Bone marrow (tissue), 2 donors: ENCODE results near the gene EFEMP2.
A peak's percentile ranks its signal among the peaks of the same experiment; 100 is the strongest.

ENCODE experiments used
- DNase-seq, 2 donors: peaks; one replicate each; lab custom pipeline; 2025; lab: John Stamatoyannopoulos, UW

The EFEMP2 gene

GRCh38 chr11:65866509-65867283, 5.9 kb downstream of the EFEMP2 start:
- no peak for DNase-seq

GRCh38 chr11:65865550-65866172, 6.9 kb downstream of the EFEMP2 start:
- no peak for DNase-seq

- DNase-seq = no peak
Measured at GRCh38 chr11:65864706-65865471, 7.7 kb downstream of the EFEMP2 start.

GRCh38 chr11:65863889-65864705, 8.5 kb downstream of the EFEMP2 start:
- no peak for DNase-seq

GRCh38 chr11:65862941-65863888, 9.4 kb downstream of the EFEMP2 start:
- no peak for DNase-seq

- no peak for DNase-seq
Measured at GRCh38 chr11:65862191-65862735, 10.3 kb downstream of the EFEMP2 start.

GRCh38 chr11:65861533-65862183, 10.9 kb downstream of the EFEMP2 start:
- no peak for DNase-seq

- DNase-seq = no peak
Measured at GRCh38 chr11:65861165-65861505, 11.5 kb downstream of the EFEMP2 start.

- DNase-seq = peak; percentile 91 to 93
Measured at GRCh38 chr11:65860278-65861164, 12.1 kb downstream of the EFEMP2 start, which contains the start of gene MUS81. Gene MUS81 (plus strand): TSS chr11:65860433. CDS start chr11:65860754, 321 bp downstream.

- no peak for DNase-seq
Measured at GRCh38 chr11:65859812-65860277, 12.8 kb downstream of the EFEMP2 start.

- peak; percentile 79 to 82 for DNase-seq
Measured at GRCh38 chr11:65859095-65859811, 13.3 kb downstream of the EFEMP2 start.

GRCh38 chr11:65858681-65859087, 13.9 kb downstream of the EFEMP2 start:
- DNase-seq = no peak

- DNase-seq = peak; percentile 82 to 90
Measured at GRCh38 chr11:65857853-65858680, 14.5 kb downstream of the EFEMP2 start, which contains the start of gene CFL1. Gene CFL1 (minus strand): TSS chr11:65858180. CDS start chr11:65858099, 81 bp downstream.

GRCh38 chr11:65857500-65857852, 15.1 kb downstream of the EFEMP2 start:
- DNase-seq = no peak

GRCh38 chr11:65856689-65857499, 15.7 kb downstream of the EFEMP2 start:
- peak; percentile 39 to 83 for DNase-seq

- no peak for DNase-seq
Measured at GRCh38 chr11:65855927-65856363, 16.7 kb downstream of the EFEMP2 start.
